GM21723 (cell line): ENCODE results near the gene RENBP.

Source experiments
- ATAC-seq: cut with Tn5 transposase; IDR thresholded peaks from one replicate; pipeline ENCODE4 v1.9.1; 2021; ENCODE audit warnings: mild to moderate bottlenecking, moderate library complexity; ENCODE audit not compliant: unreplicated experiment

Gene RENBP

DNA sequence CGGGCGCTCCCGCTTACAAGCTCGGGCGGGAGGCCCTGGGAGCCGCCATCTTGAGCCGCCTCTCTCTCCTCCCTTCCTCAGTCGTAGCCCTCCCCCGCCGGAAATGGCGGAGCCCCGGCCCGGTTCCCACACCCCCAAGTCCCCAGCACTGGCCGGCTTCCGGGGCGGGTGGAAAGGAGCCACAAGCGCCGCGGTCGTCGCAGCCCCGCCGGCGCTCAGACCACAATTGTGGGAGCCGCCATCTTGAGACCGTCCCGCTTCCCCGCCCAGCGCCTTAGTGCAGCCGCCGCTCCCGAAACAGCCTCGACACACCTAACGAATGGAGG, 26.6 kb upstream of the RENBP start:
- peak; percentile 41 for ATAC-seq

DNA sequence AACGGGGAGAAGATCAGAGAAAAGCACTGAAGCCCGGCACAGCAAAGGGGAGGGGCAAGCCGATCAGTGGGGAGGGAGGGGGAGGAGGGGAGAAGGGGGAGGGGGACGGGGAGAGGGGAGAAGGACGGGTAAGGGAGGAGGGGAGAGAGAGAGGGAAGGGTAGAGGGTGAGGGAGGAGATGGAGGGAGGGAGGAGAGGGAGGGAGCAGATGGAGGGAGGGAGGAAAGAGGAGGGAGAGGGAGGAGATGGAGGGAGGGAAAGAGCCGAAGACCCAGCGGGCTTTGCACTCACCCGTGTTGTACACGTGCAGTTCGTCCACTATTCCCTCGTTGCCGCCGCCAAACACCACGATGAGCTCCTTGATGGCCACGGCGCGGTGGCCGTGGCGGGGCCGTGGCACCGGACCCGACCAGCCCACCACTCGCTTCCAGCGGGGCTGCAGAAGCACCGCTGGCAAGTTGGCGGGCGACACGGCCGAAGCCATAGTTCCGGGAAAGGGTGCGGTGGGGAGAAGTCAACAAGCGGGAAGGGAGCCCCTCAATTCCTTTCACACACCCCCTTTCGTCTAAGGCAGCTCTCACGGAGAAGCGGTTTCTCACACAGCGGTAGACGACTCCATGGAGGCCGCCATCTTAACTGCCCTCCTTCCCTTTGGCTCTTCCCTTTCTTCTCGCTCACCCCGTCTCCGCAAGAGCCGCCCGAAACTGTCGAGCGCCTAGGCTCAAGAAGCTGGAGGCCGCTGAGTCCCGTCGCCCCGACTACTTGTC, 26.1 kb upstream of the RENBP start:
- ATAC-seq: peak; percentile 10

DNA sequence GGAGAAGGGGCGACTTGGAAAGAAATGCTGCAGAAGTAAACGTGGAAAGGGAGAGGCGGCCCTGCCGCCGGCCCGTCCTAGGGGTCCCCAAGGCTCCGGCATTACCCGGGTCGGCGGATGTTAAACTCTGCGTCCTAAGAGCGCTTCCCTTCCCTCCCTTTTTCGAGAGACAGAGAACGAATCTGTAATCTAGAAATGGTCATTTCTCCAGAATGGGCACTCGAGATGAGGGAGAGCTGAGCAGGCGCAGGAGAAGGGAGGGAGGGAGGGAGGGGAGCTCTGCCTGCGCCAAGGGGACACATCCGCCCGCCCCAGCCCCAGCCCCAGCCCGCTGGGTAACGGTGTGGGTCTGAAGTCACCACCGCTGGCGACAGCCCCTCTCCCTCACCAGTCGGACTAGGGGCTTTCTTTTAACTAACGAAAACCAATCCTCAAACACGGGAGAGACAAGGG, 25.5 kb upstream of the RENBP start:
- ATAC-seq: no peak

DNA sequence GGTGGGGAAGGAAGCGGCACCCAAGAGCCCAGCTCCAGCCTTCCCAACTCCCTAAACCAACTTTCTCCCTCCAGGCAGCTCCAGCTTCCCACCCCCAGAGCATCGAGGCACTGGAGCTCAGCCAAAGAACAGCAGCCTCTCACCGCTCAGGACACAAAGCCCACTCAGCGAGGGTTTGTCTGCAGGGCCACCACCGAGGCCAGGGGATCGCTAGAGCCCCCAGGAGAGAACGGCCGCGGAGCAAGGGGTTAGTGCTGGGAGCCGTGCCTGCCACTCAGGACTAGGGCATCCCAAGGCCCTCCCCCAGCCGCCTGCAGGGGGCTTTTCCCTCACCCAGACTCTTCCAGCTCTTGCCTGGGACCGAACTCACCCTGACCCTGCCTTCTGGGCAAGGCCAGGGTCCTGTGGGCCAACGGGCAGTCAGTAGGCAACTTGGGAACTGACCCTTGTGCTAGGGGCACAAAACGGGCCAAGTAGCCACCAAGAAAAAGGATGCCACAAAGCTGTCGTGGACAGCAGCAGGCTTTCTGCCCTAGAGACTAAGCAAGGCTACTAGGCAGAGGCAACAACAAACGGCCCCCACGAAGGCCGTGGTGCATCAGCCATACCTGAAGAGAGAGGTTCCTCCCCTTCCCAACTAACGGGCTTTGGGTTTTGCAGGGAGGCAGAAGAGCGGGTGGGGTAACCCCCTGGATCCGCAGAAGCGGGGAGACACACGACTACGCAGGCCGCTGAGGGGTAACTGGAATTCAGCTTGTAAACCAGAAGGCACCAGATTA, 24.9 kb upstream of the RENBP start:
- no peak for ATAC-seq

DNA sequence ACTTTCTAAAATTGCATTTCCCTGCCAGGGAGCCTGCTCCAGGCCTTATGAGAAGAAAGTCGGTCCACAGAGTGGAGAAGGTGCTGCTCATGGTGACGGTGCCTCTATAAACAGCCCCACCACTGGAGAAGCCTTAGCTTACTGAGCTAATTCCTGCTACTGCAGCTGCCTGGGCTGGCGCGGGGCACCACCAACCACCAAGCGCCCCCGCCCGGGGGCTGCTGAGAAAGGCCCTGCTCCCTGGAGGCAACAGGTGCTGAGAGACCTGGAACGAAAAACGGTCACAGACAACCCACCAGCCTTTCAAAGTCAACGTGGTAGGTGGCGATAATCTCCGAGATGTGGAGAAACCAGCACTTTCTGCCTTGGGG, 24.3 kb upstream of the RENBP start:
- ATAC-seq: no peak

DNA sequence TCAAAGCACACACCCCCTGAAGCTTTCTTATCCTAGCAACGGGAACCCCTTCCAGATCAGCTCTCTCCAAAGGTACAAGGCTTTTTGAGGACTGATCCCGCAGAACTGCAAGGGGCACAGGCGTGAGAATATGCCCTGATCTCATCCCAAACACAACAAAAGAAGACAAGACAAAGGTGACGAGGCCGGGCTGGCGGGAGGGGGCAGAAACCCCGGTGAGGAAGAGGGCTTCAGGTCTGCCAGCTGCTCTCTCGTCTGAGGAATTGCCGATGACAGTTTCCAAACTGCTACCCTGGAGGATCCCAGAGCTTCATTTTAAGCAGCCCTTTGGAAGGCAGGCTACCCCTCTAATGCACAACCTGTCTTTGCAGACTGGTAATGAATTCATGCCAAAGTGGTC, 23.8 kb upstream of the RENBP start:
- ATAC-seq: no peak

DNA sequence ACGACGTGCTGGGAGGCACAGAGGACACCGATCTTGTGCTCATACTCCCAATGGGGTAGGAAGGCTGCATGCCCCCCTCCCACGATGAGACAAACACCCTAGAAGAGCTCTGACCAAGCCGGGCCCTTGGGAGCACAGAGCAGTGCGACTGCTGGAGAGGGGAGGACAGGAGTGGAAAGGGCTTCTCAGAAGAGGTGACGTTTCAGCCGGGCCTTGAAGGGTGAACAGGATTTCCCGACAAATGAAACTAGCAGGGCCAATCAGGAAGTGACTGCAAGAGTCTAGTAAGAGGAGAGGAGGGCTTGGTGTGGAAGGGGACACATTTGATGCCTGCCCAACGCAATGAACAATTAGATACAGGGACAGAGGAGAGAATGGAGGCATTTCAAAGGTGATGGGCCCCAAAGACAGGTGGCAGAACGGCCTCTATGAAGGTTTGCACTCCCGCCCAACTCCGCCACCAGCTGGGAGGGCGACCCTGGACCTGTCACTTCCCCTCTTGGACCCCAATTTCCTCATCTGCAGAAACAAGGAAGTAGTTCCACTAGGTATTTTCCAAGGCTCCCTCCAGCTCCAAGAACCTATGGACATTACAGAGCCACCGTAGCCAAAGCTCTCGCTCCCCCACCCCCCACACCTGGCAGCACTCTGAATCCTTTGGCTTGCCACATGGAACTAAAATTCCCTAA, 23.2 kb upstream of the RENBP start:
- ATAC-seq: no peak

DNA sequence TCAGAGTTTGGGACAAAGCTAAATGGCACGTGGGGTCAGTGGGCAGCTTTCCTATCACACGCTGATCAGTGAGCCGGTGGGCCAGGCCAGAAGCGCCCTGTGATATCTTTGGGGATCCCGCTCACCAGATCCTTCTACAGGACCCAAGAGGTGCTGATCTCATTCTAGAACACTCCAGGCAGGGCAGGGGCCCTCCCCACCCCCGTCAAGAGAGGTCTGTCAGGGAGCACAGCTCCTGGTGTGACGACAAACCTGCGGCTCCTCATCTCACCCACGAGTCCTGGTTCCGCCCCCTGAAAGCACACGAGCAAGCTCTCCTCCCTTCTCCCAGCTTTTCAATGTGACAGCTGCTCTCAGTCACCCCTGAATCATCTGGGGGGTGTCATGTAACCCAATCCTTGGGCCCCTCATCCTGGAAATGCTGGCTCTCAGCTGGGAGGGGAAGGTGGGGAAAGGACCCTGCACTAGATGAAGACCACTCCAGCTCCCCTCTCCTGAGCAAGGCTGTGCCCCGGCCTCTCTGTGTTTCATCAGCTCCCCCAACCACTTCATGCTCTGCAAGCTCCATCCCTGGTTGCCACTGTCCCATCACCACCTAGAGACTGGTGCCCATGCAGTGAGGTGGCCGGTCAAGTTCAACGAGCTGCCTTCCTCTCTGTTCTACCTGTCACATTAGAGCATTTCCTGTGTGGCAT, 22.5 kb upstream of the RENBP start:
- ATAC-seq: no peak

DNA sequence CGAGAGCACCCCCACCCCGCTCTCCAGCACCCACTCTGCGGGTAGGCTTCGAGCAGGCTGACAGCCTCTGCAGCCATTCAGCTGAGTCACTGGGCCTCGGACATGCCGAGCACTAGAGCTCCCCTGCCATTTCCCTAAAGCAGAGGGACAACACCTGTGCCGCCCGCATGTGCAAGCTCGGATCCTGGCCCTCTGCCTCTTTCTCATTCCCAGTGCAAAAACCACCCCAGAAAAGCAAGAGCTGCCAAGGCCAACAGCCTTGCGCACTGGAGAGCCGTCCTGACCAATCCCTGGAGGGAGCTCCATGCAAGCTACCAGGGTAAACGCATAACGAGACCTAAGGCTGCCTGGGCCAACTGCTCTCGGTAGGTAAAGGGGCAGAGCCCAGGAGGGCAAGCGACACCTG, 21.8 kb upstream of the RENBP start:
- no peak for ATAC-seq

DNA sequence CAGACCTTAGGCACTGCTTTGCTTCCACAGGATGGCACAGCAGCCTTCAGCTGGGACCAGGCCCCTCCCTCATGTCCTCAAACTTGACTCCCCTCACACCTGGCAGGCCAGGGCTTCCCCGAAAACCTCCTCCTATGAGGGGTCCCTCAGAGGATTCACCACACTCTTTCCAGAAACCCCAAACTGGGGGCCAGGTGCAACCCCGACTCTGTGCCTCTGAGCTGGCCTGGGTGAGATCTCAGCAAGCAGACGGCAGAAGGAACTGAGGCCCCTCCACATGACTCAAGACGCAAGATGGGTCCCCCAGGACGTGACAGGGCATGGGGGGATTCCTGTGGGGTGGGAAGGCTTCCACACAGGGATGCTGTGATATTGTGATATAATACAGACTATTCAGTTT, 21.0 kb upstream of the RENBP start:
- ATAC-seq: no peak

DNA sequence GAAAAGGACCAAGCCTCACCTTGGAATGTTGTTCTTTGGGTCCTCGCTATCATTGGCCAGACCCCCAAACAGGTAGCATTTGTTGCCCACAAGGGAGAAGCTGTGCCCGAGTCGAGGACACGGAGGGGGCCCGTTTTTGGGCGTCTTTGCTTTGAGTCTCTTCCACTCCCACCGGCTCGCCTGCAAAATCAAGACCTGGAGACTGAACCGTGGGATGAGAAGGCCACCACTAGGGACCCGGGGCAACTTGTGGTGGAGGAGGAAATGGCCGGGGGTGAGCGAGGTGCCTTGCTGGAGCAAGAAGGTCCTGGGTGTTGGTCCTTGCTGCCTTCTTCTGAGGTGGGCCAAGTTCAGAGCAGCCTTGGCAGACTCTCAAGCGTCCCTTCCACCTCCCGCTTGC, 19.7 kb upstream of the RENBP start:
- ATAC-seq: no peak

DNA sequence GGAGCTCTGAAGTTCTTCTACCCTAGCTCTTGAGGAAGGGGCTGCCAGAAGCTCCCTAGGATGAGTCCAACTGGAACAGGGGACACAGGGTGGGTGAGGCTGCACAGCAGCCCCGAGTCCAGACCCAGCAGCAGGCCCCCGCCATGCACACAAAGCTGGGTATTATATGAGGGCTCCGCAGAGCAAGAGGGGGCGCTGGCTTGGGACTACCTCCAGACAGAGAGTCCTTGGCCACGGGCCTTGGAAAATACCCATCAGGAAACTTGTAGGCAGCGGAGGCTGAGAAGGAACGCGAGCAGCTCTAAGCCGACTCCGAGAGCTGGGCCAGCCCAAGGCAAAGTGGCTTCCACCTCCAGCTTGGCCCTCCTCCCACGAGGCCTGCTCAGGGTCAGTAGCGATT, 19.1 kb upstream of the RENBP start:
- no peak for ATAC-seq

DNA sequence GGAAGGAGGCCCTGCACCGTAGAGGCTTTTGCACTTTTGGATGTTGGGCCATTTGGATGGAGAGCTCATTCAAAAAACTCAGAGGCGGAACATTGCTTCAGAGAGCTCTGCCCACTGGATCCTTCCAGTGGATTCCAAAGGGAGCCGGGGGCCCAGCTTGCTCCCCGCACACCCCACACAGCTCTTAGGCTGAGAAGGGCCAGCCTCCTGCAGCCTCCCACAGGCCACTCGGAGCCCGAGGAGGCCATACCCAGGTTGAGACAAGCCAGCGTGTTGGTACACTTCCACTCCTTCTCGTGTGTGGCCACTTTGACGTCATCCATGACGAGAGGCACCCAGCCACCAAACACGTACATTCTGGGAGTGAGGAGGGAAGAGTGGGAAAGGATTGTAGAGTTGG, 16.8 kb upstream of the RENBP start:
- no peak for ATAC-seq

DNA sequence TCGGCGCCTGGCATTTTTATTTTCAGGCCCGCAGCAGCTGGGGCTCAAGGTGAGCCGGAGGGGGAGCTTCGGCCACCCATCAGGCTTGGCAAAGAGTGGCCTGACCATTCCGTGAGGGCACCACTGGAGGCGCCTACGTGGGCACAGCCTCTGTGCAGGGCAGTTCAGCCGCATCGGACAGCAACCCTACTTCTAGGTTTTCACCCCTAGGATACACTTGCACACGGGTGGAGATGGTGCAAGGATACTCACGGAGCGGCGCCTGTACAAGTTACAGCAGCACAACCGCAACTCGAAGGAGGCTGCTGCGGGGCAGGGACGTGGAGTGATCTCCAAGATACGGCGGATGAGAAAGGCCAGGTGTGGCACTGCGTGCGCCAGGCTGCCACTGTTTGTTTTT, 16.3 kb upstream of the RENBP start:
- ATAC-seq: no peak

DNA sequence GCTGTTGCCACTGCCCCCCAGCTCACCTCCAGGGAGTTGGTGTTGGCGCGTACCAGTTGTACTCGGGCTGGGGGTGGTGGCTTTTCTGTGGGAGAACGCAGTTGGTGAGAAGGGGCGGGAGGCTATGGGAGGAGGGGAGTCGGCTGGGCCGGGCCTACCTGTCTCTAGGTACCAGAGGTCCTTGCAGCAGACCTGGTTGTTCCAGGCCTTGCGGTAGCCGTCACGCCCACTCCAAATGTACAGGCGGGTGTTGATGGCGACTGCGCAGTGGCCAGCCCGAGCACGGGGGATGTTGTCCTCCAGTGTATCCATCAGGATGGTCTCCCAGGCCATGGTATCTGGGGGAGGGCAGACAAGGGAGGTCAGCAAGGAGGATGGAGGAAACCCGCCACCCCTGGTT, 15.6 kb upstream of the RENBP start:
- ATAC-seq: no peak

DNA sequence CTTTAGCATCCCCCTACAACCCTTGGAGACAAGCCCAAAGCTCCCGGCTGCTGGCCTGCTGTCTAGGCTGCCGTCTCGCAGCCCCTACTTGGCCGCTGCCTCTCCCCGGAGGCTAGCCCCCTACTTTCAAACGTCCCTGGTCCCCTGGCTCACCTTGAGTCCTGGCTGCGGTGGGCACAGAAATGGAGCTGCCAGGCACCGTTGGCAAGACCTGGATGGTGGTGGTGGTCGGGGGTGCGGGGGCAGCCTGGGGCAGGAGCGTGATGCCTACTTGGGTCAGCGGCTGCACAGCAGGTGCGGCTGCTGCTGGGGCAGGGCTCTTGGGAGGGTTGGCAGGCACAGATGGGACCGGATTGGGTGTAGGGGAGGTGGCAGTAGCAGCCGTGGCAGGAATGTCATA, 15.2 kb upstream of the RENBP start:
- ATAC-seq: no peak

DNA sequence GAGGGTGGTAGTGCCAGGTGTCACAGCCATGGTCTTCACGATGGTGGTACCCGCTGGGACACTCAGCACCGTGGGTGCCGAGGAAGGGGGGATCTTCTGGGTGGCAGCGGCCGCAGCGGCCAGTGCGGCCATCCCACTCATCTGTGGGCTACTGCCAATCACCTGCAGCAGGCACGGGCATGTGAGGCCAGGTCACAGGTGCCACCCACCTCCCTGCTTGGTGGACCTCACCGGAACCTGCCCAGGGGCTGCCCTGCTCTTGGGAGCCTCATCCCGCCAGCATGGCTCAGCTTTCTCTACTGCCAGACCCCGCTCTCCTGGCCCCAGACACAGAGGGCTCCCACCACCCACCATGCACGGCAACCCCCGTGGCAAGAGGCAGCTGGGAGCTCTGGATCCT, 14.2 kb upstream of the RENBP start:
- no peak for ATAC-seq

DNA sequence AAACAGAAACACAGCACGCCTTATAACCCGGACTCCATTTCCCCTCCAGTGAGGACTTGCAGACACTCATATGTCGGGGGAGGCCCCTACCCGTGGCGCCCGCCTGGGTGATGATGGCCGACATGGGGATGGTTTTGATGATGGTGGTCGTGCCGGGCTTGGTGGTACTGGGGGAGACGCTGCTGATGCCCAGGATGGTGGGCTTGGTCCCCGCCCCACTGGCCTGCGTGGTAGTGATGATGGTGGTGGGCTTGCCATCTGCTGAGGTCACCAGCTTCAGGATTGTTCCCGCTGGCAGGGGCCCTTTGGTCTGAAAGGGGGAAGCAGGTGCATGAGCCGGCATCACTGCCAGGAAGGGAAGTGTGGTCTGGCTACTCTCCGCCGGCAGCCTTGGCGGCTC, 12.8 kb upstream of the RENBP start:
- no peak for ATAC-seq

DNA sequence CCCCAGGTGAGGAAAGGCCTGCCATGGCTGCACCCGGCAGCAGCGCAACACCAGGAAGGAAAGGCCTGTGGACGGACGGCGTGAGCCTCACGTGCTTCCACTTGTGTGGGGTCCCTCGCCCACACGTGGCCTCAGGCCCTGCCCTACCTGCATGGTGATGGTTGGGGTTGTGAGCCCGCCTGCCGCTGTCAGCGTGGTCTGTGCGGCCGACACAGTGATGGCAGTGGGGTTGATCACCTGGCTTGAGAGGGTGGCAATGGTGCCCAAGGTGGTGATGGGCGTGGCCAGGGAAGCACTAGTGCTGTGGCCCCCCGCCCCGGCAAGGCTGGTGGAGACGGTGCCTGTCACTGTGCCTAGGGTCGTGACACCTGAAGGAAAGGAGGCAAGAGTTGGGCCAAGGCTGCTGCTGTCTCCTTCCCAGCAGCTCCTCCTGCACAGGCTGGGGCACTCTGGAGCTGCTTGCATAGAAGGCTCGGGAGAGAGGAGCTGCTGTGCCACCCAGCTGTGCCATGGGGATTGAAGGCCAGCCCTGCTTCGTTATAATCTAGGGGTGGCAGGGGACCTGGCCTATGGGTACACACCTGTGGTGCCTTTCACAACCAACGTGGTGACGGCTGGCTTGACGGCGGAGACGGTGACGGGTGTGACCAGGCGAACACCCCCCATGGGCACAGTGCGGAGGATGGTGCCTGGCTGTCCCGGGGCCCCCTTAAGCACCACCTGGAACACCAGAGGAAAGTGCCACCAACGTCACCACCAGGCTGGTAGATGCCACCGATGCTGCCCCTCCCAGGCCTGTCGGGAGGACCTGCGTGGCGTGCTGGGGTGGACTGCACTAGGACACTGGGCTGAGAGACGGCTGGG, 11.8 kb upstream of the RENBP start:
- ATAC-seq: no peak

DNA sequence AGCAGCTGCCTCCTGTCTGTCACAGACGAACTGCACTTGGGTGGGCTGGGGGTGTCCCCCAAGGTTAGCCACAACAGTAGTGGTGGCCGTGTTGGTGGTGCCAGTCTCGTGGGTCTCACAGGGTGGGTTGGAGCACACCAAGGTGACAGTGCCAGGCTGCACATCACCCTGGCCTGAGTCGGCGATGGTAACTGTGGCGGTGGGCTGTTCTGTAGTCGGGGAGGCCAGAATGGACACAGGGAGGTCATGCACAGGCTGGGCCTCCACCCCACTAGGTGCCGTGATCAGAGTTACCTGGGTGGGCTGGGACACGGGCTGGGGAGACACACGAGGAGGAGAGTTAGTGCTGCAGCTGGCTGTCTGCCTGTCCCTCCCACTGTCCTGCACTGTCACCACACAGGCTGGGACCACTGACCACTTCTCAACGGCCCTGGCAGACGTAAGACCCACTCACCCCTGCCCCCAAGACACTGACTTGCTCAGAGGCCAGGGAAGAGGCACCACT, 10.8 kb upstream of the RENBP start:
- ATAC-seq: no peak
